Uterus (tissue), 2 donors: ENCODE measurements around the gene GARIN1A.
"Not testable (repeated sequence)": the region's sequence is repeated elsewhere in the genome, so short reads cannot be mapped to it uniquely, and the experiment has no call there.

ENCODE experiments used
- CTCF ChIP-seq, 4 experiments: fragments of 200-600 bp in 2 of 4; fragments of 450-650 bp in 2 of 4; sonication (generic) in 2 of 4; IDR thresholded peaks; one replicate each; pipeline ENCODE4 v1.5.1; 2016 to 2019; ENCODE audit warnings: antibody characterized with exemption in 4 of 4, mild to moderate bottlenecking in 2 of 4, moderate library complexity in 1 of 4
- POLR2A ChIP-seq, 2 donors: fragments of 450-650 bp; IDR thresholded peaks; one replicate each; pipeline ENCODE4 v1.6.1; 2016; ENCODE audit warnings: antibody characterized with exemption in 2 of 2, mild to moderate bottlenecking in 1 of 2, moderate library complexity in 1 of 2

GRCh38 chr7:128645206-128645605 is 26.9 kb upstream of the GARIN1A start:
- not testable (repeated sequence) for TF ChIP-seq CTCF, POLR2A (IDR thresholded peaks at IDR 0.05)
